ENCODE results near the gene CFAP20DC.

Gene CFAP20DC

GRCh38 chr3:58800032-58800431 is 249.8 kb downstream of the CFAP20DC start:
- DNase-seq (ENCODE audit: low read depth): no peak

GRCh38 chr3:58799271-58799670 is 250.6 kb downstream of the CFAP20DC start:
- no peak for DNase-seq (ENCODE audit: low read depth)

- DNase-seq (ENCODE audit: low read depth): peak; percentile 3
Measured at GRCh38 chr3:58798312-58798711, 251.5 kb downstream of the CFAP20DC start.

GRCh38 chr3:58794750-58795149 is 255.1 kb downstream of the CFAP20DC start:
- no peak for DNase-seq (ENCODE audit: low read depth)

- no peak for DNase-seq (ENCODE audit: low read depth)
Measured at GRCh38 chr3:58793938-58794337, 255.9 kb downstream of the CFAP20DC start.

GRCh38 chr3:58792921-58793451 is 256.8 kb downstream of the CFAP20DC start:
- peak; percentile 11 for DNase-seq (ENCODE audit: low read depth)

- DNase-seq (ENCODE audit: low read depth): no peak
Measured at GRCh38 chr3:58789385-58789784, 260.4 kb downstream of the CFAP20DC start.

GRCh38 chr3:58784888-58785287 is 264.9 kb downstream of the CFAP20DC start:
- no peak for DNase-seq (ENCODE audit: low read depth)

GRCh38 chr3:58784425-58784824 is 265.4 kb downstream of the CFAP20DC start:
- DNase-seq (ENCODE audit: low read depth): no peak

- no peak for DNase-seq (ENCODE audit: low read depth)
Measured at GRCh38 chr3:58783845-58784244, 266.0 kb downstream of the CFAP20DC start.

- no peak for DNase-seq (ENCODE audit: low read depth)
Measured at GRCh38 chr3:58779934-58780333, 269.9 kb downstream of the CFAP20DC start.

GRCh38 chr3:58776231-58776630 is 273.6 kb downstream of the CFAP20DC start:
- DNase-seq (ENCODE audit: low read depth): no peak

GRCh38 chr3:58772462-58772861 is 277.4 kb downstream of the CFAP20DC start:
- no peak for DNase-seq (ENCODE audit: low read depth)

GRCh38 chr3:58769065-58769464 is 280.8 kb downstream of the CFAP20DC start:
- no peak for DNase-seq (ENCODE audit: low read depth)

GRCh38 chr3:58766587-58767282 is 283.1 kb downstream of the CFAP20DC start:
- DNase-seq (ENCODE audit: low read depth): no peak

- no peak for DNase-seq (ENCODE audit: low read depth)
Measured at GRCh38 chr3:58755150-58755549, 294.7 kb downstream of the CFAP20DC start.

- DNase-seq (ENCODE audit: low read depth): no peak
Measured at GRCh38 chr3:58754074-58754473, 295.8 kb downstream of the CFAP20DC start.

GRCh38 chr3:58751882-58752567 is 297.8 kb downstream of the CFAP20DC start:
- DNase-seq (ENCODE audit: low read depth): no peak

- no peak for DNase-seq (ENCODE audit: low read depth)
Measured at GRCh38 chr3:58751235-58751634, 298.6 kb downstream of the CFAP20DC start.

GRCh38 chr3:58749948-58750347 is 299.9 kb downstream of the CFAP20DC start:
- no peak for DNase-seq (ENCODE audit: low read depth)

GRCh38 chr3:58748024-58748423 is 301.8 kb downstream of the CFAP20DC start:
- DNase-seq (ENCODE audit: low read depth): no peak

GRCh38 chr3:58746758-58747157 is 303.1 kb downstream of the CFAP20DC start:
- no peak for DNase-seq (ENCODE audit: low read depth)

GRCh38 chr3:58743296-58743695 is 306.5 kb downstream of the CFAP20DC start:
- no peak for DNase-seq (ENCODE audit: low read depth)

All from iris pigment epithelial cell (primary cell).